ENCODE measurements around the gene MRPS14.
A peak's percentile ranks its signal among the peaks of the same experiment; 100 is the strongest.

- TF ChIP-seq POLR2A (IDR thresholded peaks at IDR 0.05), result peak in 1 of 2 donors; percentile 33
- no peak for TF ChIP-seq CTCF (IDR thresholded peaks at IDR 0.05)
These were observed 58.8 kb downstream of the MRPS14 start for GRCh38 chr1:174964261-174964971.
